Heart left ventricle (tissue), 13 donors: ENCODE data around the gene LMF2.

Source experiments
- CTCF ChIP-seq, 12 donors: fragments of 200-600 bp; sonication (generic) in 4 of 12; IDR thresholded peaks; one replicate each; pipeline versions ENCODE4 v1.5.0 to v1.8.0; 2018 to 2022; ENCODE audit warnings: antibody characterized with exemption in 12 of 12, mild to moderate bottlenecking in 5 of 12
- POLR2A ChIP-seq, 2 donors: fragments of 450-650 bp; IDR thresholded peaks; one replicate each; pipeline ENCODE4 v1.6.1; 2017; ENCODE audit warnings: antibody characterized with exemption in 2 of 2, mild to moderate bottlenecking in 2 of 2, moderate library complexity in 2 of 2
- donor health status: ischemic (EF 13 %, LVEDD 7.1; RV severe dilation, severe dysfunction).
- donor health status: DM: no; HTN: yes; CAD: no.
- donor health status: DM: no; HTN: no; CAD: no.
- donor health status: ischemic (EF 25% LVEDD 6.9; RV normal size, moderate dysfunction).
- donor health status: ischemic (EF 25% LVEDD 5.7; RV mildly dilated, moderate dysfunction).
- donor health status: ischemic (EF 35%, LVEDD 5.7; RV mildly dilated, moderate dysfunction).
- donor health status: nonischemic (EF 11% LVEDD 7.7; RV severe dilation, severe dysfunction).
- donor health status: DM: yes; HTN: yes; CAD: no.
- donor health status: PGD.
- donor health status: ischemic (EF 29% LVEDD 5.4; RV normal size, mild dysfunction).
- donor health status: nonischemic (EF 23%, LVEDD 6.1; RV moderate dilation, normal function).

GRCh38 chr22:50464451-50464850 lies 43.1 kb downstream of the LMF2 start:
- TF ChIP-seq CTCF (IDR thresholded peaks at IDR 0.05): no peak
- TF ChIP-seq POLR2A (IDR thresholded peaks at IDR 0.05): no peak
